ENCODE results near the gene LDLRAD4.

DNA sequence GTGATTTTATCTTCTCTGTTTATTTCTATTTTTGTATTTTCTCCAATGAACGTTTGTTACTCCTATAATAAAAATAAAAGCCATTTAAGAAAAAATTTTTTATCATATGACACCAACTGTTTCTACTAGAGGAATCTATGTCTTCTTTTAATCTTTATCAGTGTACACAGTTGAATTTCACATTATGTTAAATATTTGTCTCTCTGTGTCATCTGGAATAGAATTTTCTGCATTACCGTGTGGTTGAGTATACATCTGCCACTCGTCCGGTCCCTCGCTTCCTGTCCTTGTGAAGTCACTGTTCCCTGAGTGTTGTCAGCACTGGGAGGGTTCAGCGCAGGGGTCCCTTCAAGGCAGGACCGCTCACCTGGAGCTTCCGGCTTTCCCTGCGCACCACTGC is 99.2 kb downstream of the LDLRAD4 start:
- TF ChIP-seq, protein P1, sequence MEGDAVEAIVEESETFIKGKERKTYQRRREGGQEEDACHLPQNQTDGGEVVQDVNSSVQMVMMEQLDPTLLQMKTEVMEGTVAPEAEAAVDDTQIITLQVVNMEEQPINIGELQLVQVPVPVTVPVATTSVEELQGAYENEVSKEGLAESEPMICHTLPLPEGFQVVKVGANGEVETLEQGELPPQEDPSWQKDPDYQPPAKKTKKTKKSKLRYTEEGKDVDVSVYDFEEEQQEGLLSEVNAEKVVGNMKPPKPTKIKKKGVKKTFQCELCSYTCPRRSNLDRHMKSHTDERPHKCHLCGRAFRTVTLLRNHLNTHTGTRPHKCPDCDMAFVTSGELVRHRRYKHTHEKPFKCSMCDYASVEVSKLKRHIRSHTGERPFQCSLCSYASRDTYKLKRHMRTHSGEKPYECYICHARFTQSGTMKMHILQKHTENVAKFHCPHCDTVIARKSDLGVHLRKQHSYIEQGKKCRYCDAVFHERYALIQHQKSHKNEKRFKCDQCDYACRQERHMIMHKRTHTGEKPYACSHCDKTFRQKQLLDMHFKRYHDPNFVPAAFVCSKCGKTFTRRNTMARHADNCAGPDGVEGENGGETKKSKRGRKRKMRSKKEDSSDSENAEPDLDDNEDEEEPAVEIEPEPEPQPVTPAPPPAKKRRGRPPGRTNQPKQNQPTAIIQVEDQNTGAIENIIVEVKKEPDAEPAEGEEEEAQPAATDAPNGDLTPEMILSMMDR (IDR thresholded peaks at IDR 0.05): no peak
- TF ChIP-seq POLR2A (IDR thresholded peaks at IDR 0.05): no peak

Data from lower leg skin (tissue), 3 donors.